ENCODE data around the gene TJP2. TPM values are rescaled to one million over a fixed set of nuclear protein-coding genes. Genes with fewer than 3 reads are reported as not detected.

Gene TJP2
- total and polyA plus RNA-seq, 10 of the 15 experiments (the other 5 are each of a cell fraction or from before 2014, with no cell fraction given): 6.4 to 59.9 (median 29.7) TPM

GRCh38 chr9:69198521-69199220, 24.6 kb downstream of the TJP2 start:
- H3K27ac ChIP-seq (ENCODE audit: control insufficient read depth, insufficient read depth): no peak overlapping the region
- 0 out of 2 replicates have a peak, but pooled peaks cover 3% of the 10 kb centered on the region for H4K20me1 ChIP-seq (ENCODE audit: control insufficient read depth, insufficient read depth)
- no TSS peak for BruUV-seq (replicated peaks)
- ATAC-seq: no peak
- no peaks in the 10 kb centered on the region; a peak in 2 of 4 replicates for H3K36me3 ChIP-seq (ENCODE audit: control insufficient read depth in 2 of 2, insufficient read depth in 2 of 2, low read length in 1 of 2)
- intact Hi-C loops (cut with micrococcal nuclease; ENCODE audit: unreplicated experiment) (no loop called here), in situ Hi-C loops (cut with MboI) (loop anchor here (5.0 kb wide), 1 partner anchor 141 kb away; no protein-coding TSS in a partner anchor)
- H3K4me3 ChIP-seq: no peak overlapping the region
- CTCF ChIA-PET: interaction anchor here (2.4 to 10.1 kb wide), 3 partner anchors 21 to 163 kb away, joined by 7 to 134 read pairs (median 13); partner anchors contain the start of genes FXN and TJP2
- H3K4me2 ChIP-seq (ENCODE audit: control insufficient read depth, insufficient read depth): no peak overlapping the region
- RAD21 ChIA-PET (ENCODE audit: unreplicated experiment): interaction anchor here (1.1 to 8.9 kb wide), 2 partner anchors 22 to 143 kb away, joined by 3 to 159 read pairs; no protein-coding TSS in a partner anchor
- H2AFZ ChIP-seq (ENCODE audit: control insufficient read depth, low read depth, low read length): no peak overlapping the region
- SMC1A ChIA-PET (ENCODE audit: uncharacterized antibody, unreplicated experiment): interaction anchor here (1.4 kb wide), 1 partner anchor 15 kb away, joined by 5 read pairs; no protein-coding TSS in a partner anchor
- no peak for FAIRE-seq
- H3K27me3 ChIP-seq (replicated peaks in 1 of 2; ENCODE audit: control insufficient read depth in 2 of 2, insufficient read depth in 2 of 2, low read length in 1 of 2): no peaks in the 10 kb centered on the region
- WGBS (ENCODE audit: insufficient coverage, insufficient replicate concordance, low lambda C conversion rate, missing lambda C conversion rate): 68% methylated on average over 7 of the region's 7 CpGs
- H3K9ac ChIP-seq (ENCODE audit: control insufficient read depth, insufficient read depth, low read length): no peak overlapping the region
- H3K9me3 ChIP-seq (replicated peaks; ENCODE audit: control insufficient read depth, insufficient read depth, low read length): no peaks in the 10 kb centered on the region
- POLR2A ChIA-PET: no interaction called here
- TF ChIP-seq CBX3 (IDR thresholded peaks at IDR 0.05; ENCODE audit: borderline replicate concordance, low read depth) (no peak), STAT1 (conservative IDR thresholded peaks at IDR 0.05) (no peak), ELK1 (IDR thresholded peaks at IDR 0.05; ENCODE audit: low read depth, low read length) (no peak), JUNB (IDR thresholded peaks at IDR 0.05) (no peak), NFXL1 (IDR thresholded peaks at IDR 0.05; ENCODE audit: borderline replicate concordance) (no peak), LARP7 (IDR thresholded peaks at IDR 0.05) (no peak), DPF2 (IDR thresholded peaks at IDR 0.05) (no peak)
- no peaks in the 10 kb centered on the region for H3K4me1 ChIP-seq (ENCODE audit: control insufficient read depth, insufficient read depth, low read length)
- peaks cover 25% of the 10 kb centered on the region for H3K79me2 ChIP-seq (ENCODE audit: control insufficient read depth, insufficient read depth, low read length)
- DNase-seq (ENCODE audit: low read depth, low spot score): no peak

Data from GM12878 (cell line).